Caco-2 (cell line): ENCODE results near the gene CA6. TPM values are rescaled to one million over a fixed set of nuclear protein-coding genes. Genes with fewer than 3 reads are reported as not detected.

ENCODE experiments used
- BruUV-seq: library from RNA; stranded (reverse); fragments of 400-500 nt; replicated peaks from 2 replicates; lab custom pipeline; 2021; lab: Mats Ljungman, UMichigan
- CTCF ChIA-PET: fragments of 300-600 bp; sonication (Branson Sonifier 250); formaldehyde crosslinking; loops from one replicate; lab custom pipeline; 2022; ENCODE audit warnings: antibody characterized with exemption; lab: Charles Lee
- POLR2A ChIA-PET: fragments of 300-600 bp; sonication (Branson Sonifier 250); formaldehyde crosslinking; loops from one replicate; lab custom pipeline; 2022; ENCODE audit warnings: antibody characterized with exemption; lab: Charles Lee
- DNase-seq, 2 experiments: peaks; one replicate each; pipeline versions ENCODE4 v3.0.0 to v3.0.0-alpha.2; 2020 to 2022
- H3K27me3 ChIP-seq: replicated peaks from 2 replicates; pipeline ENCODE4 v1.6.0; 2011; ENCODE audit warnings: low read length; ENCODE audit not compliant: control insufficient read depth, insufficient read depth
- H3K36me3 ChIP-seq: 2 replicates; pipeline ENCODE4 v1.5.1; 2011; ENCODE audit warnings: low read length; ENCODE audit not compliant: control insufficient read depth, insufficient read depth
- H3K4me1 ChIP-seq: fragments of 250-450 bp; sonication (Bioruptor Pico); 2 replicates; pipeline ENCODE4 v1.5.1; 2020; ENCODE audit warnings: mild to moderate bottlenecking
- H3K4me3 ChIP-seq: 2 replicates; pipeline ENCODE4 v1.5.1; 2011; ENCODE audit warnings: low read depth, mild to moderate bottlenecking, control low read depth, low read length
- H3K9me3 ChIP-seq: fragments of 250-450 bp; sonication (Bioruptor Pico); 2 replicates; pipeline ENCODE4 v1.5.1; 2020; ENCODE audit warnings: mild to moderate bottlenecking, moderate library complexity
- H3K27ac Mint-ChIP-seq: one replicate; pipeline ENCODE4 v1.8.0; 2022; ENCODE audit warnings: mixed read lengths; ENCODE audit not compliant: unreplicated experiment
- H3K27me3 Mint-ChIP-seq: one replicate; pipeline ENCODE4 v1.8.0; 2022; ENCODE audit warnings: mixed read lengths; ENCODE audit not compliant: insufficient read depth, unreplicated experiment
- H3K36me3 Mint-ChIP-seq: one replicate; pipeline ENCODE4 v1.8.0; 2022; ENCODE audit warnings: mild to moderate bottlenecking, mixed read lengths; ENCODE audit not compliant: insufficient read depth, unreplicated experiment
- H3K4me1 Mint-ChIP-seq: one replicate; pipeline ENCODE4 v1.8.0; 2022; ENCODE audit warnings: low read depth, mixed read lengths; ENCODE audit not compliant: unreplicated experiment
- H3K4me3 Mint-ChIP-seq: one replicate; pipeline ENCODE4 v1.8.0; 2022; ENCODE audit warnings: mild to moderate bottlenecking, moderate library complexity, mixed read lengths; ENCODE audit not compliant: unreplicated experiment
- H3K9me3 Mint-ChIP-seq: one replicate; pipeline ENCODE4 v1.8.0; 2022; ENCODE audit warnings: mixed read lengths; ENCODE audit not compliant: unreplicated experiment
- CTCF ChIP-seq, 2 experiments: fragments of 200-600 bp in 1 of 2; IDR thresholded peaks; 1 replicate in 1 of 2; 2 replicates in 1 of 2; pipeline versions ENCODE4 v1.5.1 to v1.8.0; 2011 to 2022; ENCODE audit warnings: antibody characterized with exemption in 1 of 2, control low read depth in 1 of 2, inconsistent platforms in 1 of 2, low read depth in 1 of 2, low read length in 1 of 2, mild to moderate bottlenecking in 1 of 2, moderate library complexity in 1 of 2; ENCODE audit not compliant: insufficient read depth in 1 of 2, severe bottlenecking in 1 of 2, unreplicated experiment in 1 of 2
- intact Hi-C: fragments of 100-400 bp; cut with micrococcal nuclease; formaldehyde crosslinking; loops from one replicate; pipeline ENCODE4 v1.10.0; 2022; ENCODE audit not compliant: unreplicated experiment
- total RNA-seq: library from RNA; stranded (reverse); gene quantifications from 2 replicates; pipeline ENCODE4 v1.2.3, GENCODE V29; 2022

CA6 gene
- total RNA-seq, 1 experiment from 2014 or later, result not detected

- H3K27ac Mint-ChIP-seq, result no peak overlapping the region
- H3K4me3 ChIP-seq, result no peak overlapping the region
Observed at GRCh38 chr1:8988618-8988967, 42.9 kb downstream of the CA6 start.

DNA sequence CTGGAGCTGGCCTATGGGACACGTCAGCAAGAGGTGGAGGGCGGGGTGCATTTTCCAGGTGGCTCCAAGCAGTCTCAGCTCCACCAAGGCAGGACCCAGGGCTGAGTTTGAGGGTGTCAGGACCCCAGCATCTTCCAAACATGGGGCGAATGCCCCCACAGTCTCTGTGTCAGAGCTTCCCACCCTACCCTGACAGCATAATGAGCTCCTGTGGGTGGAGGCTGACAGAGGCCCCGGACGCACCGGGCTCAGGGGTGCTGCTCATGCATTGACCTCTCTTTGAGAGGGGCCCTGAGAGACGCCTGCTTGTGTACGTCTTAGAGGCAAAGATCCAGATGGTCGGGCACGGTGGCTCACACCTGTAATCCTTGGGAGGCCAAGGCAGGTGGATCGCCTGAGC, 43.4 kb downstream of the CA6 start:
- Histone ChIP-seq H3K4me1 (peaks cover 7% of the 10 kb centered on the region), H3K9me3 (peaks cover 4% of the 10 kb centered on the region; the same call in 1 of the 2 replicates), H3K27me3 (no peaks in the 10 kb centered on the region), H3K4me3 (no peak overlapping the region), H3K36me3 (no peaks in the 10 kb centered on the region)
- peaks cover 14% of the 10 kb centered on the region for H3K9me3 Mint-ChIP-seq
- no peak for DNase-seq
- no peaks in the 10 kb centered on the region for H3K36me3 Mint-ChIP-seq
- H3K4me3 Mint-ChIP-seq, result no peak overlapping the region
- CTCF ChIA-PET, result interaction anchor here (0.7 to 1.4 kb wide), 4 partner anchors 16 to 113 kb away, joined by 3 to 8 read pairs (median 4); no protein-coding TSS in a partner anchor
- no peak for TF ChIP-seq CTCF (IDR thresholded peaks at IDR 0.05; ENCODE audit: insufficient read depth in 1 of 2, low read depth in 1 of 2, low read length in 1 of 2, severe bottlenecking in 1 of 2, unreplicated experiment in 1 of 2)
- no peaks in the 10 kb centered on the region for H3K27me3 Mint-ChIP-seq
- BruUV-seq, result no TSS peak
- intact Hi-C loops, result loop anchor here (2.0 to 5.0 kb wide), 2 partner anchors 26 to 72 kb away; no protein-coding TSS in a partner anchor
- POLR2A ChIA-PET, result interaction anchor here (0.5 to 1.0 kb wide), 2 partner anchors 15 to 113 kb away, joined by 3 read pairs; no protein-coding TSS in a partner anchor
- peaks cover 10% of the 10 kb centered on the region for H3K4me1 Mint-ChIP-seq
- no peak overlapping the region for H3K27ac Mint-ChIP-seq

More at GRCh38 chr1:8988618-8988967, 42.9 kb downstream of the CA6 start:
- POLR2A ChIA-PET, result interaction anchor here (0.5 kb wide), 1 partner anchor 113 kb away, joined by 3 read pairs; no protein-coding TSS in a partner anchor
- Histone ChIP-seq H3K9me3 (peaks cover 4% of the 10 kb centered on the region; the same call in 1 of the 2 replicates), H3K4me1 (peaks cover 2% of the 10 kb centered on the region), H3K36me3 (no peaks in the 10 kb centered on the region), H3K27me3 (no peaks in the 10 kb centered on the region)
- DNase-seq, result no peak
- H3K36me3 Mint-ChIP-seq, result no peaks in the 10 kb centered on the region
- H3K4me1 Mint-ChIP-seq, result peaks cover 10% of the 10 kb centered on the region
- no peak for TF ChIP-seq CTCF (IDR thresholded peaks at IDR 0.05; ENCODE audit: insufficient read depth in 1 of 2, low read depth in 1 of 2, low read length in 1 of 2, severe bottlenecking in 1 of 2, unreplicated experiment in 1 of 2)
- H3K27me3 Mint-ChIP-seq, result no peaks in the 10 kb centered on the region
- no peak overlapping the region for H3K4me3 Mint-ChIP-seq
- no TSS peak for BruUV-seq
- CTCF ChIA-PET, result no interaction called here
- peaks cover 14% of the 10 kb centered on the region for H3K9me3 Mint-ChIP-seq
- intact Hi-C loops, result loop anchor here (2.0 to 5.0 kb wide), 2 partner anchors 26 to 71 kb away; no protein-coding TSS in a partner anchor

- no peak for TF ChIP-seq CTCF (IDR thresholded peaks at IDR 0.05; ENCODE audit: insufficient read depth in 1 of 2, low read depth in 1 of 2, low read length in 1 of 2, severe bottlenecking in 1 of 2, unreplicated experiment in 1 of 2)
- no peaks in the 10 kb centered on the region for H3K27me3 Mint-ChIP-seq
Observed at GRCh38 chr1:8989821-8990220, 44.2 kb downstream of the CA6 start.

More at GRCh38 chr1:8989821-8990220, 44.2 kb downstream of the CA6 start:
- POLR2A ChIA-PET, result interaction anchor here (1.0 kb wide), 1 partner anchor 15 kb away, joined by 3 read pairs; no protein-coding TSS in a partner anchor
- peaks cover 12% of the 10 kb centered on the region for H3K4me1 ChIP-seq
- Mint-ChIP-seq H3K36me3 (no peaks in the 10 kb centered on the region), H3K27ac (peak overlapping the region; percentile 13), H3K9me3 (peaks cover 14% of the 10 kb centered on the region), H3K4me3 (no peak overlapping the region), H3K4me1 (peaks cover 10% of the 10 kb centered on the region)
- BruUV-seq, result no TSS peak
- H3K36me3 ChIP-seq, result no peaks in the 10 kb centered on the region
- intact Hi-C loops, result loop anchor here (2.0 to 5.0 kb wide), 2 partner anchors 27 to 73 kb away; no protein-coding TSS in a partner anchor
- CTCF ChIA-PET, result interaction anchor here (0.7 to 1.4 kb wide), 4 partner anchors 15 to 112 kb away, joined by 3 to 8 read pairs (median 4); no protein-coding TSS in a partner anchor
- DNase-seq, result no peak
- no peaks in the 10 kb centered on the region for H3K27me3 ChIP-seq
- H3K9me3 ChIP-seq, result peaks cover 4% of the 10 kb centered on the region; the same call in 1 of the 2 replicates
- H3K4me3 ChIP-seq, result no peak overlapping the region
